Measurements from ENCODE around the gene NDUFB2.

DNA sequence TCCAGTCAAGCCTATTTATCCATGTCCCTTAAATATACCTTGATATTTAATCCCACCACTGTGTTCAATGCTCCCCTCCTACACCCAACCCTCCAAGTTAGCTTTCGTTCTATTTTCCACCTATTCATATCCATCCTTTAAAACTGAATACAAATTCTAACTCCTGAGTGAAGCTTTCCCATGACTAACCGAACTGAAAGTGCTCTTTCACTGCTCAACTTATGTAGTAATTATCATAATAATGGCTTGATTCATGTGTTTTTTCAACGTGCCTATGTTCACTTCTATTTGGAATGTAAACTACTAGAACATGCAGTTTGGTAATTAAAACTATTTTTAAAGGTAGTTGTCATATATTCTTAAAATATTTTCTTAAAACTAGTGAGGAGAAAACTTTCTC, 58.0 kb downstream of the NDUFB2 start:
- TF ChIP-seq, protein P1, sequence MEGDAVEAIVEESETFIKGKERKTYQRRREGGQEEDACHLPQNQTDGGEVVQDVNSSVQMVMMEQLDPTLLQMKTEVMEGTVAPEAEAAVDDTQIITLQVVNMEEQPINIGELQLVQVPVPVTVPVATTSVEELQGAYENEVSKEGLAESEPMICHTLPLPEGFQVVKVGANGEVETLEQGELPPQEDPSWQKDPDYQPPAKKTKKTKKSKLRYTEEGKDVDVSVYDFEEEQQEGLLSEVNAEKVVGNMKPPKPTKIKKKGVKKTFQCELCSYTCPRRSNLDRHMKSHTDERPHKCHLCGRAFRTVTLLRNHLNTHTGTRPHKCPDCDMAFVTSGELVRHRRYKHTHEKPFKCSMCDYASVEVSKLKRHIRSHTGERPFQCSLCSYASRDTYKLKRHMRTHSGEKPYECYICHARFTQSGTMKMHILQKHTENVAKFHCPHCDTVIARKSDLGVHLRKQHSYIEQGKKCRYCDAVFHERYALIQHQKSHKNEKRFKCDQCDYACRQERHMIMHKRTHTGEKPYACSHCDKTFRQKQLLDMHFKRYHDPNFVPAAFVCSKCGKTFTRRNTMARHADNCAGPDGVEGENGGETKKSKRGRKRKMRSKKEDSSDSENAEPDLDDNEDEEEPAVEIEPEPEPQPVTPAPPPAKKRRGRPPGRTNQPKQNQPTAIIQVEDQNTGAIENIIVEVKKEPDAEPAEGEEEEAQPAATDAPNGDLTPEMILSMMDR (IDR thresholded peaks at IDR 0.05; ENCODE audit: low read length), result no peak
- no peak for TF ChIP-seq EZH2 (IDR thresholded peaks at IDR 0.05; ENCODE audit: borderline replicate concordance, low read length)

Data from OCI-LY1 (cell line).